GM21737 (cell line): ENCODE results near the gene TLE3.

ENCODE experiments used
- ATAC-seq: cut with Tn5 transposase; IDR thresholded peaks from one replicate; pipeline ENCODE4 v1.9.1; 2021; ENCODE audit warnings: mild to moderate bottlenecking, moderate library complexity; ENCODE audit not compliant: unreplicated experiment

TLE3 gene

GRCh38 chr15:70100474-70101341 lies 3.0 kb upstream of the TLE3 start:
- no peak for ATAC-seq

- ATAC-seq, result no peak
Measured at GRCh38 chr15:70099967-70100473, 2.3 kb upstream of the TLE3 start.

- ATAC-seq, result peak; percentile 52
Measured at GRCh38 chr15:70099167-70099966, 1.6 kb upstream of the TLE3 start.

GRCh38 chr15:70098461-70099166 lies 897 bp upstream of the TLE3 start:
- ATAC-seq, result peak; percentile 0

- no peak for ATAC-seq
Measured at GRCh38 chr15:70098153-70098460, 390 bp upstream of the TLE3 start.

- no peak for ATAC-seq
Measured at GRCh38 chr15:70097063-70097320, 725 bp downstream of the TLE3 start.

GRCh38 chr15:70096215-70097062 lies 1.3 kb downstream of the TLE3 start:
- no peak for ATAC-seq

GRCh38 chr15:70095408-70096214 lies 2.1 kb downstream of the TLE3 start:
- ATAC-seq, result no peak

GRCh38 chr15:70094690-70095311 lies 2.9 kb downstream of the TLE3 start:
- ATAC-seq, result no peak

- no peak for ATAC-seq
Measured at GRCh38 chr15:70093481-70094319, 4.0 kb downstream of the TLE3 start.

- no peak for ATAC-seq
Measured at GRCh38 chr15:70093070-70093469, 4.6 kb downstream of the TLE3 start.

- ATAC-seq, result no peak
Measured at GRCh38 chr15:70092464-70093027, 5.2 kb downstream of the TLE3 start.

- ATAC-seq, result no peak
Measured at GRCh38 chr15:70091726-70092463, 5.8 kb downstream of the TLE3 start.

- no peak for ATAC-seq
Measured at GRCh38 chr15:70090436-70091296, 7.1 kb downstream of the TLE3 start.

- no peak for ATAC-seq
Measured at GRCh38 chr15:70089692-70089971, 8.1 kb downstream of the TLE3 start.

- no peak for ATAC-seq
Measured at GRCh38 chr15:70088887-70089691, 8.6 kb downstream of the TLE3 start.
